Activated CD8-positive, alpha-beta T cell treated with anti-CD3 and anti-CD28 coated beads, Interleukin-2, amount 10 ng/mL, durations not matched to agents 7 days and 5 days (primary cell): Measurements from ENCODE around the gene MYRFL. TPM values are rescaled to one million over a fixed set of nuclear protein-coding genes. Genes with fewer than 3 reads are reported as not detected.
"Not testable (repeated sequence)": the region's sequence is repeated elsewhere in the genome, so short reads cannot be mapped to it uniquely, and the experiment has no call there.

ENCODE experiments used
- ATAC-seq: fragments of 150-1000 bp; cut with Tn5 transposase; one replicate; pipeline ENCODE4 v1.10.0; 2021; ENCODE audit warnings: moderate library complexity
- CTCF ChIA-PET: fragments of 350-600 bp; sonication (Branson Sonifier 250); formaldehyde crosslinking; loops from one replicate; lab custom pipeline; 2021; ENCODE audit warnings: antibody characterized with exemption; lab: Charles Lee
- POLR2A ChIA-PET: fragments of 350-600 bp; sonication (Branson Sonifier 250); formaldehyde crosslinking; loops from one replicate; lab custom pipeline; 2021; ENCODE audit warnings: antibody characterized with exemption; lab: Charles Lee
- DNase-seq: peaks from one replicate; pipeline ENCODE4 v3.0.0-alpha.2; 2020
- H3K27ac Mint-ChIP-seq: one replicate; pipeline ENCODE4 v1.8.0; 2021; ENCODE audit warnings: mild to moderate bottlenecking, mixed read lengths
- H3K27me3 Mint-ChIP-seq: one replicate; pipeline ENCODE4 v1.8.0; 2021; ENCODE audit warnings: low read depth, mixed read lengths
- H3K36me3 Mint-ChIP-seq: one replicate; pipeline ENCODE4 v1.8.0; 2021; ENCODE audit warnings: low read depth, mixed read lengths
- H3K4me1 Mint-ChIP-seq: one replicate; pipeline ENCODE4 v1.8.0; 2021; ENCODE audit warnings: low read depth, mixed read lengths
- H3K4me3 Mint-ChIP-seq: one replicate; pipeline ENCODE4 v1.8.0; 2021; ENCODE audit warnings: mild to moderate bottlenecking, mixed read lengths
- H3K9me3 Mint-ChIP-seq: one replicate; pipeline ENCODE4 v1.8.0; 2022; ENCODE audit warnings: mixed read lengths; ENCODE audit not compliant: insufficient read depth
- total RNA-seq, 2 experiments: library from RNA; stranded (reverse); gene quantifications; one replicate each; pipeline ENCODE4 v1.2.3, GENCODE V29; 2021

Gene MYRFL
- not detected for total RNA-seq

DNA sequence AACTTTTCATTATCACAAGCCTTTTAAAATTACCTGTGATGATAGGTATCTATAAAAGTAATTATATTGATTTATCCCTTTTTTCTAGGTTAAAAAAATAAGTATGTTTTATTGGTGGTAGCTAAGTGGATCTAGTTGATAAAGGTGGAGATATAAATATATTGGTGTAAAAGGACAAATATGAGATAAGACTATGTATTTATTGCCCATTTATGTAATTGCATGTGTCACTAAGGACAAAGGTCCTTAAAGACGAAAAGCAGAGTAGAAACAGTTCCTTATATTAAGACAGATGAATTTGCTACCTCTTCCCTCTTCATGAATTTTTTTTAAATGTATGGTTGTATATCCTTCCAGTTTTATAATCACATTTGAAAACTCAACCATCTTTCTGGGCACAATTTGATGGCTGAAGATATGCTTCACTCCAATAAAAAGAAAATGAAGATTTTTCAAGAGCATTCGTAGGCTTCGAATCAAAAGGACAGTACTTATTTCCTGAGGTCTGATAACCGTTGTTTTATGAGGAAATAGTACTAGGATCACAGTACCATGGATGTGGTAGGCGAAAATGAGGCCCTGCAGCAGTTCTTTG, at the start of gene MYRFL:
Gene MYRFL (plus strand): TSS at position 262 of the 595 bp plus-strand sequence. CDS start 291 bp downstream, at position 553.
- Mint-ChIP-seq H3K27me3 (peaks cover 6% of the 10 kb centered on the region), H3K4me1 (no peaks in the 10 kb centered on the region), H3K4me3 (no peak within 1 kb of the TSS), H3K36me3 (no peaks in the 10 kb centered on the region), H3K9me3 (no peaks in the 10 kb centered on the region), H3K27ac (no peak within 1 kb of the TSS)
- no peak for ATAC-seq
- CTCF ChIA-PET: no interaction called here
- POLR2A ChIA-PET: no interaction called here
- no peak for DNase-seq

DNA sequence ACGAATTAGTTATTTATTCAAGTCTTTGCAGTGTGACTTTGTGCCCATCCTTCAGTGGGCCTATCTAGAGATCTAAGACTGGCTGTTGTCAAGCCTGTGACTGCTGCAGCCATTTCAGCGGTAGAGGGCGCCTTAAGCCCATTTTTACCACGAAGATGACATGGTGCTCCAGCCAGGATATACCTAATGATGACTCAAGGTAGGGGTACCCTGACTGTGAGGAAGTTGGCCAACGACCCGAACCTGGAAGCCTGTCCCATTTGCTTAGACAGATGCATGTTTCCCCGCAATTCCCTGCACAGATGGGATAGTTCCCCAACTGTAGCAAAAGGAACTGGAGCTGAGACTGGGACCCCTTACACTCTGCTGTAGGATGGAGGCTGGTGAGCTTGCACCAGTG, 45.1 kb upstream of the MYRFL start:
- Mint-ChIP-seq H3K27ac (no peak overlapping the region), H3K4me1 (no peaks in the 10 kb centered on the region), H3K4me3 (no peak overlapping the region), H3K9me3 (peaks cover 6% of the 10 kb centered on the region), H3K36me3 (peaks cover 17% of the 10 kb centered on the region), H3K27me3 (no peaks in the 10 kb centered on the region)
- ChIA-PET CTCF (interaction anchor here (1.6 kb wide), 1 partner anchor 41 kb away, joined by 4 read pairs; the partner anchor contains the start of gene RAB3IP), POLR2A (no interaction called here)
- no peak for DNase-seq
- ATAC-seq: no peak

DNA sequence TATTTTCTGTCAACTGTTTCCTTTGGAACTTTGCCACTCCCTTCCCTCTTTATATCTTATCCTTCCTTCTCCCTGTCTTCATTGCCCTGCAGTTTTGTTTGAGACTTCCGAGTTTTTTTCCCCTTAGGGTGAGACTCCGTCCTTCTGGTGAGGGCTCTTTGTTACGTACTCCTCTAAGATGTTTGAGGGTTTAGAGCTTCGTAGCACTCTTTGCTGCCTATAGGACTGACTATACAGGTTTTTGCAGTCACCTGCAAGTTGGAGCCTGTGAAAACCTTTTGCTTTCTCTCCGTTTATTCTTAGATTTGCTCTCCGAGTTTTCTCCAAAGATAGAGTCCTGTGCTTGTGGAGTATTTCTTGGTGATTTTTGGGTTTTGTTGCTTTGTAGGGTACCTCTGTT, 41.7 kb upstream of the MYRFL start:
- no peaks in the 10 kb centered on the region for H3K4me1 Mint-ChIP-seq
- CTCF ChIA-PET: no interaction called here
- POLR2A ChIA-PET: no interaction called here
- ATAC-seq: no peak
- peaks cover 33% of the 10 kb centered on the region for H3K36me3 Mint-ChIP-seq
- H3K4me3 Mint-ChIP-seq: no peak overlapping the region
- no peaks in the 10 kb centered on the region for H3K27me3 Mint-ChIP-seq
- no peak overlapping the region for H3K27ac Mint-ChIP-seq
- peaks cover 6% of the 10 kb centered on the region for H3K9me3 Mint-ChIP-seq
- no peak for DNase-seq

DNA sequence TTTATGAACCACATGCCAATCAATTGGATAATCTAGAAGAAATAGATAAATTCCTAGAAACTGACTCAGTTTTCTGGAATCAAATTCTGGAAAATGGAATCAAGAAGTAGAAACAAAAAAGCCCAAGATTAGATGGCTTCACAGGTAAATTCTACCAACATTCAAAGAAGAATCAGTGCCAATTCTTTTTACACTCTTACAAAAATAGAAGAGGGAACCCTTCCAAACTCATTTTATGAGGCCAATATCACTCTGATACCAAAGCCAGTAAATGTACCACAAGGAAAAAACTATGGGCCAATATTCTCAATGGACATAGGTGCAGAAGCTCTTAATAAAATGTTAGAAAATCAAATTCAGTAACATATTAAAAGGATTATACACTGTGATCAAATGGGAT, 35.7 kb upstream of the MYRFL start:
- H3K4me3 Mint-ChIP-seq: no peak overlapping the region
- POLR2A ChIA-PET: no interaction called here
- CTCF ChIA-PET: no interaction called here
- no peaks in the 10 kb centered on the region for H3K4me1 Mint-ChIP-seq
- DNase-seq (no peak), ATAC-seq (no peak)
- H3K27ac Mint-ChIP-seq: no peak overlapping the region
- H3K9me3 Mint-ChIP-seq: peaks cover 25% of the 10 kb centered on the region
- H3K36me3 Mint-ChIP-seq: peaks cover 41% of the 10 kb centered on the region
- no peaks in the 10 kb centered on the region for H3K27me3 Mint-ChIP-seq

DNA sequence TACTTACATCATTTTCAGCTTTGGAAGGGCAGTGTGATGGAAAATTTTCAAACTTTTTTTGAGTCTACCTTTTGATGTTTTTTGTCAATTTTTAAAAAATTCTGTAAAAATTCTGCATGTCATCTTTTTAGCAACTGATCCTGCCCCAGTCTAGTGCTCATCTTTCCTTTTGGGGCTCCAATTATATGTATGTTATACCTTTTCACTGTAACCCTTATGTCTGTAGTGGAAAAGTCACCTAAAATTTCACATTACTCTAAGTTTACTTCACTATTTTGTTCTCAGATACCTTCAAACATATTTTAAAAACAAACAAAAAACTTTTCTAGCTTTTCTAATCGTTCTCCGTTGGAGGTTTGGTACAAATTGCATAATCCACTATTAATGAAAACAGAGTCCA, 32.5 kb upstream of the MYRFL start:
- no peaks in the 10 kb centered on the region for H3K4me1 Mint-ChIP-seq
- H3K27me3 Mint-ChIP-seq: no peaks in the 10 kb centered on the region
- H3K9me3 Mint-ChIP-seq: peaks cover 25% of the 10 kb centered on the region
- peaks cover 47% of the 10 kb centered on the region for H3K36me3 Mint-ChIP-seq
- POLR2A ChIA-PET: interaction anchor here (0.5 kb wide), 1 partner anchor 347 kb away, joined by 3 read pairs; no protein-coding TSS in a partner anchor
- no peak for ATAC-seq
- no peak overlapping the region for H3K27ac Mint-ChIP-seq
- CTCF ChIA-PET: no interaction called here
- no peak for DNase-seq
- H3K4me3 Mint-ChIP-seq: no peak overlapping the region

DNA sequence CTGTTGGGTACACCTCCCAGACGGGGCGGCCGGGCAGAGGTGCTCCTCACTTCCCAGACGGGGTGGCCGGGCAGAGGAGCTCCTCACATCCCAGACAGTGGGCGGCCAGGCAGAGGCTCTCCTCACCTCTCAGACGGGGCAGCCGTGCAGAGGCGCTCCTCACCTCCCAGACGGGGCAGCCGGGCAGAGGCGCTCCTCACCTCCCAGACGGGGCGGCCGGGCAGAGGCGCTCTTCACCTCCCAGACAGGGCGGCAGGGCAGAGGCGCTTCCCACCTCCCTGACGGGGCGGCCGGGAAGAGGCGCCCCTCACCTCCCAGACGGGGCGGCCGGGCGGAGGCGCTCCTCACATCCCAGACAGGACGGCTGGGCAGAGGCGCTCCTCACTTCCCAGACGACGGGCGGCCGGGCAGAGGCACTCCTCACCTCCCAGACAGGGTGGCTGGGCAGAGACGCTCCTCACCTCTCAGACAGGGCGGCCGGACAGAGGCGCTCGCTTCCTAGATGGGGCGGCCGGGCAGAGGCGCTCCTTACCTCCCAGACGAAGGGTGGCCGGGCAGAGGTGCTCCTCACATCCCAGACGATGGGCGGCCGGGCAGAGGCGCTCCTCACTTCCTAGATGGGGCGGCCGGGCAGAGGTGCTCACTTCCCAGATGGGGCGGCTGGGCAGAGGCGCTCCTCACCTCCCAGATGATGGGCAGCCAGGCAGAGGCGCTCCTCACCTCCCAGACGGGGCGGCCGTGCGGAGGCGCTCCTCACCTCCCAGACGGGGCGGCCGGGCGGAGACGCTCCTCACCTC, 17.7 kb upstream of the MYRFL start:
- ATAC-seq, H3K27me3 Mint-ChIP-seq, CTCF ChIA-PET, H3K27ac Mint-ChIP-seq, H3K4me1 Mint-ChIP-seq, H3K4me3 Mint-ChIP-seq, POLR2A ChIA-PET, DNase-seq: not testable (repeated sequence)
- Mint-ChIP-seq H3K36me3 (peaks cover 42% of the 10 kb centered on the region), H3K9me3 (peaks cover 10% of the 10 kb centered on the region)

DNA sequence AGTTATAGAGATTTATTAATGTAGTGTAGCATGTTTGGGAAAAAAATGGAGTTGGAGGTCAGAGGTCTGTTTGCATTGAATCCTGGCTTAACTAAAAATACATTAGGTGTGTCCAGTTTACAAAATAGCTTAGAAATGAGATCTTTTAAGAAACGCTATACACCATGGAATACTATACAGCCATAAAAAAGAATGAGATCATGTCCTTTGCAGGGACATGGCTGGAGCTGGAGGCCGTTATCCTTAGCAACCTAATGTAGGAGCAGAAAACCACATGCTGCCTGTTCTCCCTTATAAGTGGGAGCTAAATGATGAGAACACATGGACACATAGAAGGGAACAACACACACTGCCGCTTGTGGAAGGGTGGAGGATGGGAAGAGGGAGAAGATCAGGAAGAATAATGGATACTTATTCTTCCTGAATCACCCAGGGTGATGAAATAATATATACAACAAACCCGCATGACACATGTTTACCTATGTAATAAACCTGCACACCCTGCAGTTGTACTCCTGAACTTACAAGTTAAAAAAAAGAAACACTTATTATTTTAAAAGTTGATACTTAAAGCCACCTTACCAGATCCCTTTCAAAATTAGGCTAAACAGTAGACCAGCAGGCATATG, 14.0 kb upstream of the MYRFL start:
- Mint-ChIP-seq H3K4me1 (no peaks in the 10 kb centered on the region), H3K9me3 (peaks cover 10% of the 10 kb centered on the region), H3K4me3 (no peak overlapping the region), H3K36me3 (peaks cover 38% of the 10 kb centered on the region), H3K27me3 (no peaks in the 10 kb centered on the region), H3K27ac (no peak overlapping the region)
- CTCF ChIA-PET: interaction anchor here (1.3 kb wide), 1 partner anchor 32 kb away, joined by 3 read pairs; no protein-coding TSS in a partner anchor
- no peak for ATAC-seq
- POLR2A ChIA-PET: no interaction called here
- DNase-seq: no peak

DNA sequence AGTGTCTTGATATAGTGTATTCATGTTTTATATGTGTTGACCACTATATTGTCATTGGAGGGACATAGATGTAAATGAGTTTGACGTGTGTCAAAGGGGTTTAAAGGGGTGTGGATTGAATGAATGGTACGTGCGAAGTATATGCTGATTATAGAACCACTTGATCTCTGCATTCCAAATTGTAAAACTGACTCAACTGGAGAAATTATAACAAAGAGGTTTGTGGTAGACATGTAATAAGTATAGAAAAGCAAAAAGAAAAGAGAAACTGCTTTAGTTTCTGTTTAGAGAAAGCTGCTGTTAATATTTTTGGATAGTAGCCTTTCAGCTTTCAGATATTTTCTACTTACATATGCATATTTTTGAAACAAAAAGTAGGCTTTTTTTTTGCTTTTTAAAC, 8.9 kb upstream of the MYRFL start:
- Mint-ChIP-seq H3K36me3 (peaks cover 12% of the 10 kb centered on the region), H3K4me1 (no peaks in the 10 kb centered on the region), H3K9me3 (no peaks in the 10 kb centered on the region), H3K27ac (no peak overlapping the region), H3K4me3 (no peak overlapping the region), H3K27me3 (no peaks in the 10 kb centered on the region)
- ChIA-PET CTCF (no interaction called here), POLR2A (no interaction called here)
- DNase-seq (no peak), ATAC-seq (no peak)

DNA sequence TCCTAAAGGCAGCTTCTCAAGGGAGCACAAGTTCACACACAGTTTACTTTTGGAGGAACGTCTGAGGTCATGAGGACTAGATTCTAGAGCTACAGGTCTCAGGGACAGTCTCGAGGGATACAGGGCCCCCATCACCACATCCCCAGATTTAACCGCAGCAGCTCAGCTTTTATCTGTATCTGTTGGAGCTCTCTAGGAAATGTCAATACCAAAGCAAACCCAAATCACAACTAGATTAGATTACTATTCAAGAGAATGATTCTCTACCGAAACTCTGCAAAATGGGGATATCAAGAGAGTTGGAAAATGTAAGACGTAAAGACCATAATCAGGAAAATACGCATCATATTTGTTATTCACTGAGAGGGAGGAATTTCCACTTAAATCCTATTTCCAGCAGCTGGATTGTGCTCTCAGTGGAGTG, 4.0 kb upstream of the MYRFL start:
- POLR2A ChIA-PET: no interaction called here
- CTCF ChIA-PET: no interaction called here

DNA sequence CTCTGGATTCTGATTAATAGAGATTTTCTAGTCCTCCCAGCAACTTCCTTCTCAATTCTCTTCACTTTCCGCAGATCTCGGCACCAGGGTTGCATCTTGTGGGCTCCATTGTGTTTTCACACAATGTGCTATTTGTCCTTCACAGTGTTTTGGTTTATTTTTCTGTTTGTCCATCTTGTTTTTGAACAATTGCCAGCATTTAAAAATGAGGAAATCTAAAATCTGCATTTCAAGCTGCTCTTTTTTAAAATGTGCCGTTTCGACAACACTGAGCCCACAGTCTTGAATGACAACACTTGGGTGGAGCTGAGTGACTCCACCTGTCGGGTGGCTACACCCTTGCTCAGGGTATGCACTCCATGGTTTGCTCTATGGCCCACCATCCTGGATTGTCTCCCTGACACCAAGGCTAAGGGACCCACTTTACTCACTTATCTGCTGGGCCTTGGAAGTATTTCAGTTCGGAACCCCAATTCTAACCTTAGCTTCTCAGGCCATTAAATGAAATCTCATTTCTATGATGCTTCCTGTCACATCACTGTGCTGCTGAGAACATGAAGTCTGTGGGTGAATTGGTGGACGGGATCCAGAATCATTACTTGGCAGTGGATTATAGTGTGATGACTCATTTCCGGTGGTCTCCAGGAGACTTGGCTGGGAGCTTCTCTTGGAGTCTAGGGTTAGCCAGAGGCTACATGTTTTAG, 3.4 kb upstream of the MYRFL start:
- no peak overlapping the region for H3K27ac Mint-ChIP-seq
- H3K4me3 Mint-ChIP-seq: no peak overlapping the region
- CTCF ChIA-PET: no interaction called here
- DNase-seq (no peak), ATAC-seq (no peak)
- no peaks in the 10 kb centered on the region for H3K4me1 Mint-ChIP-seq
- H3K9me3 Mint-ChIP-seq: no peaks in the 10 kb centered on the region
- no peaks in the 10 kb centered on the region for H3K27me3 Mint-ChIP-seq
- H3K36me3 Mint-ChIP-seq: peaks cover 4% of the 10 kb centered on the region
- POLR2A ChIA-PET: no interaction called here

More for the DNA sequence above, 4.0 kb upstream of the MYRFL start:
- Mint-ChIP-seq H3K27me3 (no peaks in the 10 kb centered on the region), H3K36me3 (peaks cover 7% of the 10 kb centered on the region), H3K27ac (no peak overlapping the region), H3K4me1 (no peaks in the 10 kb centered on the region), H3K4me3 (no peak overlapping the region), H3K9me3 (no peaks in the 10 kb centered on the region)
- ATAC-seq: no peak
- DNase-seq: no peak

DNA sequence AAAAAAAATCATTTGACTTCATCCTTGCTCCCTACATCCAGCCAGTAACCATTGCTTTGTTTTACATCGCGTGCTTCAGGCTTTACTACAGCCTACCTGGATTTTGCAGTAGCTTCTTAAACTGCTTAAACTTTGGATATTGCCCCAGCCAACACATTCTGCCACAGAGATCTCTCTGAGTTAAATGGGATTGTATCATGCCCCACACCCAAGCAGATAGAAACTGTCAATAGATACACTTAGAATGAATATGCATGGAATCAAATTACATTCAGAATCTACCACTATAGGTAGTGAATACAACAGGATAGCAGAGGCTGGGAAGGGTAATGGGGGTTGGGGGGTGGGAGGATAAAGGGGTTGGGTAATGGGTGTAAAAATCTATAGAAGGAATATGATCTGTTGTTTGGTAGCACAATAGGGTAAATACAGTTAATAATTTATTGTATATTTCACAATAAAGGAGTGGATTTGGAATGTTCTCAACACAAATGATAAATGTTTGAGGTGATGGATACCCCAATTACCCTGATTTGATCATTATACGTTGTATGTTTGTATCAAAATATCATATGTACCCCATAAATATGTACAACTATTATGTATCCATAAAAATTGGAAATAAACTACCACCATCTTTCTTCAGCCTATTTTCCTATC, 2.7 kb upstream of the MYRFL start:
- Mint-ChIP-seq H3K36me3 (no peaks in the 10 kb centered on the region), H3K4me3 (no peak overlapping the region), H3K27me3 (no peaks in the 10 kb centered on the region), H3K9me3 (no peaks in the 10 kb centered on the region), H3K27ac (no peak overlapping the region), H3K4me1 (no peaks in the 10 kb centered on the region)
- CTCF ChIA-PET: no interaction called here
- DNase-seq (no peak), ATAC-seq (no peak)
- POLR2A ChIA-PET: no interaction called here
